HL-60 (cell line): ENCODE measurements around the gene PPP1CC.

ENCODE experiments used
- POLR2AphosphoS5 ChIP-seq: IDR thresholded peaks from 2 replicates; pipeline ENCODE4 v1.6.1; 2012; ENCODE audit warnings: low read depth
- TF ChIP-seq, protein P1 (sequence below): IDR thresholded peaks from one replicate; pipeline ENCODE4 v1.5.1; 2011; ENCODE audit warnings: low read length, control low read depth, inconsistent platforms; ENCODE audit not compliant: insufficient read depth

DNA sequence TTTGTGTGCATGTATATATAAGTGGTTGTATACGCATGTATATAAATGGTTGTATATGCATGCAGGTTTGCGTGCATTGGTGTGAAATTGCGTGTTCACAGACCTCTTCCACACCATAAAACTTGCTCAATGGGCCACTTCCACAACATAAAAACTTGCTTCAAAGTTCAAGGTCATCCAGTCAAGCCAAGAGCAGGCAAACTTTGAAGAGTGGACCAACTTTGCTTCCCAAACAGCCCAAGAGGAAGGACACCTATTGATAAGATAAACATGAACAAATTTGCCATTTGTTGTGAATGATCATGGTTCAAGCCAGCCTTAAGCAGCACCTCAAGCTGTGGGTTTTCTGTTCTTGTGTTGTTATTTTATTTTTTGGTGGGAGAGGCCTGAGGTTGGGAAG is 25.2 kb upstream of the PPP1CC start:
- TF ChIP-seq, protein P1, sequence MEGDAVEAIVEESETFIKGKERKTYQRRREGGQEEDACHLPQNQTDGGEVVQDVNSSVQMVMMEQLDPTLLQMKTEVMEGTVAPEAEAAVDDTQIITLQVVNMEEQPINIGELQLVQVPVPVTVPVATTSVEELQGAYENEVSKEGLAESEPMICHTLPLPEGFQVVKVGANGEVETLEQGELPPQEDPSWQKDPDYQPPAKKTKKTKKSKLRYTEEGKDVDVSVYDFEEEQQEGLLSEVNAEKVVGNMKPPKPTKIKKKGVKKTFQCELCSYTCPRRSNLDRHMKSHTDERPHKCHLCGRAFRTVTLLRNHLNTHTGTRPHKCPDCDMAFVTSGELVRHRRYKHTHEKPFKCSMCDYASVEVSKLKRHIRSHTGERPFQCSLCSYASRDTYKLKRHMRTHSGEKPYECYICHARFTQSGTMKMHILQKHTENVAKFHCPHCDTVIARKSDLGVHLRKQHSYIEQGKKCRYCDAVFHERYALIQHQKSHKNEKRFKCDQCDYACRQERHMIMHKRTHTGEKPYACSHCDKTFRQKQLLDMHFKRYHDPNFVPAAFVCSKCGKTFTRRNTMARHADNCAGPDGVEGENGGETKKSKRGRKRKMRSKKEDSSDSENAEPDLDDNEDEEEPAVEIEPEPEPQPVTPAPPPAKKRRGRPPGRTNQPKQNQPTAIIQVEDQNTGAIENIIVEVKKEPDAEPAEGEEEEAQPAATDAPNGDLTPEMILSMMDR = no peak
- no peak for TF ChIP-seq POLR2AphosphoS5
